ENCODE data around the gene SELENOT. TPM values are rescaled to one million over a fixed set of nuclear protein-coding genes. Genes with fewer than 3 reads are reported as not detected.
"Not testable (repeated sequence)": the region's sequence is repeated elsewhere in the genome, so short reads cannot be mapped to it uniquely, and the experiment has no call there.

SELENOT gene
- total and polyA plus RNA-seq, 2 donors = 76.5 to 94.4 TPM

DNA sequence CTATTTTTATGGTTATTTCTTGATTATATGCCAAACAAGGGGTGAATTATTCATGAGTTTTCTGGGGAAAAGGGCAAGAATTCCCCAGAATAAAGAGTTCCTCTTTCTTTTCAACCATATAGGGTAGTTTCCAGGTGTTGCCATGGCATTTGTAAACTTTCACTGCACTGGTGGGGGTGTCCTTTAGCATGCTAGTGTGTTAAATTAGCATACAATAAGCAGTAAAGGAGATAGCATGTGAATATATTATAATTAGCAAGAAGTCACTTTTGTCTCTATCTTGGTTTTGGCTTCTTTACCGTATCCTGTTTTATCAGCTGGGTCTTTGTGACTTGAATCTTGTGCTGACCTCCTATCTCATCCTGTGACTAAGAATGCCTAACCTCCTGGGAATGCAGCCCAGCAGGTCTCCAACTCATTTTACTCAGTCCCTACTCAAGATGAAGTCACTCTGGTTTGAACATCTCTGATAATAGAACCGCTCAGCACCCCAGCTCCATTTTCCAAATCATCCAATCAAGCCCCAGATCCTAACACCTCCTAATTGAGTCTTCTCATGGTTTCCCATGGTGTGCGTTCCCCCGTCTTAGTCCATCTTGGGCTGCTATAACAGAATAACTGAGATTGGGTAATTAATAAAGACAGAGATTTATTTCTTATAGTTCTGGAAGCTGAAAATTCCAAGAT is 3.4 kb upstream of the SELENOT start:
- H3K27ac ChIP-seq (ENCODE audit: low read depth) = no peak overlapping the region
- H3K36me3 ChIP-seq (ENCODE audit: insufficient read depth) = no peaks in the 10 kb centered on the region
- no peak for DNase-seq (ENCODE audit: extremely low spot score)
- H3K4me3 ChIP-seq (ENCODE audit: low read depth, low read length) = no peak overlapping the region
- peaks cover 1% of the 10 kb centered on the region for H3K4me1 ChIP-seq (ENCODE audit: insufficient read depth)
- WGBS = 69% methylated on average over 4 of the region's 4 CpGs

DNA sequence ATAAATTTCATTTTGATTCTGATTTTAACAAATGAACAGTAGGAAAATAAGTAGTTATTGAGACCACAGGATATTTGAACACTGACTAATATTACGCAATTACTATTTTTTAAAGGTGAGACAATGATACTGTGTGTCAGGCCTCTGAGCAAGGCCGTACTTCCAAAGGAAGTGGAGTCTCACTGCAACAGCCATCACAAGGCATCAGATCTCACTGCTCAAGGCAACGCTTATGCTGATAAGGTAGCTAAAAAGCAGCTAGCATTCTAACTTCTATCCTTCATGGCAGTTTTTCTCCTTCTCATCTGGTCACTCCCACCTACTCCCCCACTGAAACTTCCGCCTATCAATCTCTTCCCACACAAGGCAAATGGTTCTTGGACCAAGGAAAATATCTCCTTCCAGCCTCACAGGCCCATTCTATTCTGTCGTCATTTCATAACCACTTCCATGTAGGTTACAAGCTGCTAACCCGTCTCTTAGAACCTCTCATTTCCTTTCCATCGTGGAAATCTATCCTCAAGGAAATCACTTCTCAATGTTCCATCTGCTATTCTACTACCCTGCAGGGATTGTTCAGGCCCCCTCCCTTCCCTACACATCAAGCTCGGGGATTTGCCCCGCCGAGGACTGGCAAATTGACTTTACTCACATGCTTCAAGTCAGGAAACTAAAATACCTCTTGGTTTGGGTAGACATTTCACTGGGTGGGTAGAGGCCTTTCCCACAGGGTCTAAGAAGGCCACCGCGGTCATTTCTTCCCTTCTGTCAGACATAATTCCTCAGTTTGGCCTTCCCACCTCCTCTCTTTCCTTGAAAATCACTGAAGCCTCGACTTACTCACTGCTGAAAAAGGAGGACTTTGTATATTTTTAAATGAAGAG is 2.2 kb upstream of the SELENOT start:
- not testable (repeated sequence) for H3K36me3 ChIP-seq (ENCODE audit: insufficient read depth); H3K4me1 ChIP-seq (ENCODE audit: insufficient read depth); H3K27ac ChIP-seq (ENCODE audit: low read depth); H3K4me3 ChIP-seq (ENCODE audit: low read depth, low read length); DNase-seq (ENCODE audit: extremely low spot score)
- 92% methylated on average over 13 of the region's 13 CpGs for WGBS

GRCh38 chr3:150602426-150603152 is 532 bp upstream of the SELENOT start:
- Histone ChIP-seq H3K36me3 (ENCODE audit: insufficient read depth) (no peaks in the 10 kb centered on the region), H3K4me1 (ENCODE audit: insufficient read depth) (peaks cover 1% of the 10 kb centered on the region), H3K27ac (ENCODE audit: low read depth) (peak overlapping the region; percentile 44), H3K4me3 (ENCODE audit: low read depth, low read length) (peak overlapping the region; percentile 36)
- no peak for DNase-seq (ENCODE audit: extremely low spot score)
- 23% methylated on average over 6 of the region's 6 CpGs for WGBS

DNA sequence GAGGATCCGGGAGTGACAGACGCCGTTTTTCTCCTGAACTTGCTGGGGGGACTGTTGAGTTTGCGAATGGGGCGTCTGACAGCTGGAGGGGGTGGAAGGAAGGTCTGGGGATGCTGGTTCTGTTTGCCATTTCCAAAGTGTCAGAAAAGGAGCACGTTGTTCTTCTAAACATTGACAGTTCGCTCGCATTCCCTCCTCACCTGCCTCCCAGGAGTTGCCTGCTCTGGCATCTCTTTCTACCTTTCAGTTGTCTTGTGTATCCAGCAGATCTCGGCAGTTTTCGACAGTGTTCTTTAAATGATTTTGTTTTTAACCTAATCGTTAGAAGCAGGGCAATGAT is 829 bp downstream of the SELENOT start:
- DNase-seq (ENCODE audit: extremely low spot score) = no peak
- Histone ChIP-seq H3K36me3 (ENCODE audit: insufficient read depth) (no peaks in the 10 kb centered on the region), H3K4me3 (ENCODE audit: low read depth, low read length) (peak overlapping the region; percentile 77), H3K27ac (ENCODE audit: low read depth) (peak overlapping the region; percentile 98), H3K4me1 (ENCODE audit: insufficient read depth) (peaks cover 1% of the 10 kb centered on the region)
- under 1% methylated on average over 11 of the region's 11 CpGs for WGBS

DNA sequence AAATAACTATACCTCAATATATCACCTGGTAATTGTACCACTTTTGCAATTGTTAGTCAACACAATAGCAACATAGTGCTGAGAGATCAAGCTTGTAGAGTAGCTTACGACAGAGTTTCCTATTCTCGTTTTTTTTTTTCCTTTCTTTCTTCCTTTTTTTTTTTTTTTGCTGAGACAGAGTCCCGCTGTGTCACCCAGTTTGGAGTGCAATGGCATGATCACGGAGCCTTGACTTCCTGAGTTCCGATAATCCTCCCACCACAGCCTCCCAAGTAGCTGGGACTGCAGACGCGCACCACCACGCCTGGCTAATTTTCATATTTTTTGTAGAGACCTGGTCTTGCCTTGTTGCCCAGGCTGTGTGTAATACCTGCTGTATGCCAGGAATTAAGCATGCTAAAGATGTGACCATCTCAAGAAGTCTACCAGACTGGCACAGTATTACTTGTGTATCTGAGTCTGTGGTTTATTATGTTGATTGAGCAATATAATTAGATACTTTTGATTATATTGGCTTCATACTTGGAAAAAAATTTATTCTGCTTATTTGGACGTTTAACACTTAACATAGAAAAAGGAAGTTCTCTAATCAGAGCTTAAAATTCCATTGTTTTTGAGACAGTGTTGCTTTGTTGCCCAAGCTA is 3.0 kb downstream of the SELENOT start:
- 82% methylated on average over 9 of the region's 9 CpGs for WGBS

DNA sequence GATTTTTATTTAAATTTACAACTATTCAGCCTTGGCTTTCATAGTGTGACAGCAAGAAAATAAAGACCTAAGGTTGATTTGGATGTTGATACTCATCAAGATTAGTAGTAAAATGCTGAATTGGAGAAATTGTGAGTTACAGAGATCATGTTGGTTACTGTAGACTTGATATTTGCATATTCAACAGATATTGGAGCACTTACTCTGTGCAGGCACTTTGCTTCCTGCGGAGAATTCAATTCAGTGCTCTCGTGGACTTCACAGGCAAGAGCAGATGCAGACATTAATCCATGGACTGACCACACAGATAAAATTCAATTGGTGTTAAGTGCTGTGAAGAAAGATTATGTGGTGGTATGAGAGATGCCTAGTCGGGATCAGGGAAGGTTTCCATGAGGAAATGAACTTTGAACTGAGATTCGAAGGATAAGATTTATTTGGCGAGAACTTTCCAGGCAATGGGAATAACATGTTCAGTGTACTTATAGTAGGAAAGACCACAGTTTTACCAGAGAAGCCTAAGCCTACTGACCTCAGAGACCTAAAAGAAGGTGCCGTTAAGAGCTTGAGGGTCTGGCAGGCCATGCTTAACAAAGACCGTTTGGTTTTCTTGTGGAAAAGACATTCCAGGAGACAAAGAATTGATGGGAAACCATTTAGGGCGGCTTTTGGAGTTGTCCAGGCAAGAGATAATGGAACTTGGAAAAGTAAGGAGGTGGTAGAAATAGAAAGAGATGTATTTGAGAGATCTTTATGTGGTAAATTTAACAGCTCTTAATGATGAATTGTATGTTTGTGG is 4.3 kb downstream of the SELENOT start:
- no peak for DNase-seq (ENCODE audit: extremely low spot score)
- peaks cover under 1% of the 10 kb centered on the region for H3K4me1 ChIP-seq (ENCODE audit: insufficient read depth)
- no peaks in the 10 kb centered on the region for H3K36me3 ChIP-seq (ENCODE audit: insufficient read depth)
- 74% methylated on average over 8 of the region's 8 CpGs for WGBS
- H3K27ac ChIP-seq (ENCODE audit: low read depth) = no peak overlapping the region
- no peak overlapping the region for H3K4me3 ChIP-seq (ENCODE audit: low read depth, low read length)

More for the DNA sequence above, 3.0 kb downstream of the SELENOT start:
- Histone ChIP-seq H3K4me1 (ENCODE audit: insufficient read depth) (peaks cover 1% of the 10 kb centered on the region), H3K4me3 (ENCODE audit: low read depth, low read length) (no peak overlapping the region), H3K27ac (ENCODE audit: low read depth) (no peak overlapping the region), H3K36me3 (ENCODE audit: insufficient read depth) (no peaks in the 10 kb centered on the region)
- DNase-seq (ENCODE audit: extremely low spot score) = no peak

GRCh38 chr3:150609988-150610387 is 6.9 kb downstream of the SELENOT start:
- Histone ChIP-seq H3K4me3 (ENCODE audit: low read depth, low read length) (no peak overlapping the region), H3K36me3 (ENCODE audit: insufficient read depth) (no peaks in the 10 kb centered on the region), H3K27ac (ENCODE audit: low read depth) (no peak overlapping the region), H3K4me1 (ENCODE audit: insufficient read depth) (no peaks in the 10 kb centered on the region)
- DNase-seq (ENCODE audit: extremely low spot score) = no peak
- WGBS = 1% methylated on average over 1 of the region's 1 CpG

DNA sequence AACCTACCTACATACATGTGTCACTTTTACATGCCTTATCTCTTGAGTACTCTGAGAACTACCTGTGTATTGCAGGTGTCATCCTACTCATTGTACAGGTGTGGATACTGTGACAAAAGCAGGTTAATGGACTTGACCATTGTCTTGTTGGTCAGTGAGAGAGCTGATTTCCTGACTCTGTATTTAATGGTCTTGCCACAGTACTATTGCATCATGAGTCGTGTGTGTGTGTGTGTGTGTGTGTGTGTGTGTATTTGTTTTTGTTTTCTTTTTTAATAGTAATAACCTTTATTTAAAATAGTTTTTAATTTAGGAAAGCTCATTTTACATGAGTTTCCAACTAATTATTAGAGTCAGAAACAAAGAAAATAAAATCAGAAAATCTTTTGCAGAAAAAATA is 7.7 kb downstream of the SELENOT start:
- WGBS = 67% methylated on average over 1 of the region's 1 CpG
- no peak for DNase-seq (ENCODE audit: extremely low spot score)
- Histone ChIP-seq H3K4me1 (ENCODE audit: insufficient read depth) (no peaks in the 10 kb centered on the region), H3K4me3 (ENCODE audit: low read depth, low read length) (no peak overlapping the region), H3K36me3 (ENCODE audit: insufficient read depth) (no peaks in the 10 kb centered on the region), H3K27ac (ENCODE audit: low read depth) (no peak overlapping the region)

- DNase-seq (ENCODE audit: extremely low spot score) = no peak
- H3K4me3 ChIP-seq (ENCODE audit: low read depth, low read length) = no peak overlapping the region
- H3K4me1 ChIP-seq (ENCODE audit: insufficient read depth) = no peaks in the 10 kb centered on the region
- 98% methylated on average over 34 of the region's 34 CpGs for WGBS
- H3K27ac ChIP-seq (ENCODE audit: low read depth) = no peak overlapping the region
- H3K36me3 ChIP-seq (ENCODE audit: insufficient read depth) = no peaks in the 10 kb centered on the region
These were observed 8.5 kb downstream of the SELENOT start for GRCh38 chr3:150611666-150612065.

DNA sequence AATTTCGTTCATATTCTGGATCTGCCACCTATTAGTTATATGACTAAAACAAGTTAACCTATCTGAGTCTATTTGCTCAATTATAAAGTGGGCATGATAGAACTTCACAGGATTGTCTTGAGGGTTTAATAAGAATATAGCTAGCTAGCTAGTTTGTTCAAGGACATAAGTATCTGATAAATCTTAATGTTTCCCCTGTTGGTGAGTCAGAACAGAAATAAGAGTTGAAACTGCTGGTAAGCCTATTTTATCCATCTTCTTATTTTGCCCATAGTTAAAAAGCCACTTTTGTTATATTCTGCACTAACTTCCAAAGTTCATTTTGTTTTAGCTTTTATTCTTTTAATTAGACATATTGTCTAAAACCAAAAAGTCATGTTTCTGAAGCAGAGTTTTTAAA is 9.4 kb downstream of the SELENOT start:
- H3K4me1 ChIP-seq (ENCODE audit: insufficient read depth) = no peaks in the 10 kb centered on the region
- H3K27ac ChIP-seq (ENCODE audit: low read depth) = no peak overlapping the region
- DNase-seq (ENCODE audit: extremely low spot score) = no peak
- no peak overlapping the region for H3K4me3 ChIP-seq (ENCODE audit: low read depth, low read length)
- no peaks in the 10 kb centered on the region for H3K36me3 ChIP-seq (ENCODE audit: insufficient read depth)
- WGBS = 87% methylated on average over 1 of the region's 1 CpG

DNA sequence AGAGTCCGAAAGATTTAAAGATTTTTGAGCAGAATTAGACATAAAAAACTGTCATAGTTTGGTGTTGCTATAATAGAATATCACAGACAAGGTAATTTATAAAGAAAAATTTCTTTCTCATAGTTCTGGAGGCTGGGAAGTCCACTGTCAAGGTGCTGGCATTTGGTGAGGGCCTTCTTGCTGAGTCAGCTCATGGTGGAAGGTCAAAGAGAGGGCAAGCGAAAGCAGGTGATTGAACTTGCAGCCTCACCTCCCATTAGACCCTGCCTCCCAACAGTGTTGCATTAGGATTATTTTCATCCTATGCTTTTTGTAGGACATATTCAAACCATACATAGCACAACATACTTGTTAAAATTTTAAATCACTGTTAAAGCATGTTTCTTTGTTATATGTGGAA is 9.9 kb downstream of the SELENOT start:
- DNase-seq (ENCODE audit: extremely low spot score) = no peak
- Histone ChIP-seq H3K4me1 (ENCODE audit: insufficient read depth) (no peaks in the 10 kb centered on the region), H3K36me3 (ENCODE audit: insufficient read depth) (no peaks in the 10 kb centered on the region), H3K4me3 (ENCODE audit: low read depth, low read length) (no peak overlapping the region), H3K27ac (ENCODE audit: low read depth) (no peak overlapping the region)
- WGBS = 98% methylated on average over 2 of the region's 2 CpGs

DNA sequence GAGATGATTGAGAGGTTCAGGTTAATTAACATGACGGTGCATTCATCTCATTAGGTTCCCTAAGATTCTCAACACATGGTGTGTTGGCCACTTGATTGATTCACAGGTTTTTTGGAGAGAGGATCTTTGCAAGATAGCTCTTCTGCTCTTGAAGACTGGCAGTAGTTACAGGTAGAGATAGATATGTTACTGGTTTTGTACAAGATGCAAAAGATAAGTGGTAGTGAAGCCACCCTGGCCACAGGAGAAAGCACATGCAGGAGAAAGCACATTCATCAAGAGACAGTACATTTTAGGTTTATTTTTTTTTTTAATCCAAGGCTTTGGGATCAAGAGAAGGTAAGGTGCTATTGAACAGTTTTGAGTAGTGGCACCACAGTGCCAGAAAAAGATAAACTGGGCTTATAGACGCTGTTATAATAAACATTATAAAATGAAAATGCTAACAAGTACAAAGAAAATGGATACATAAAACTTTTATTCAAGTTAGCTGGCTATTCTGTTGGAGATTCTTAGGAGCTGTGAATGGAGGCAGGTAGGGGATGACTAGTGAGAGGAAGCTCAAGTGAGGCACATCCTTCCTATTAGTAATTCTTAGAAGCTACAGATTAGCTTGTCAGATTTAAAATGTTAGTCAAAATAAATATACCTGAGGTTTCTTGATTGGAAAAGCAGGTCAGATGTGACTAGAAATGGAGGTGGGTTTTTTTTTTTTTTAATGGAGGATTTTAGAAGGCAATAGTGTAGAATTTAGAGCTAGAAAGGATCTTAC is 10.8 kb downstream of the SELENOT start:
- no peak overlapping the region for H3K27ac ChIP-seq (ENCODE audit: low read depth)
- no peaks in the 10 kb centered on the region for H3K4me1 ChIP-seq (ENCODE audit: insufficient read depth)
- no peaks in the 10 kb centered on the region for H3K36me3 ChIP-seq (ENCODE audit: insufficient read depth)
- WGBS = 72% methylated on average over 2 of the region's 2 CpGs
- H3K4me3 ChIP-seq (ENCODE audit: low read depth, low read length) = no peak overlapping the region
- no peak for DNase-seq (ENCODE audit: extremely low spot score)
